HS-5 (cell line): ENCODE data around the gene XPR1.

Source experiments
- DNase-seq: peaks from one replicate; pipeline ENCODE4 v3.0.0-alpha.2; 2012; ENCODE audit warnings: low read depth

XPR1 gene

GRCh38 chr1:180892272-180892671, 260.4 kb downstream of the XPR1 start:
- DNase-seq: no peak

- no peak for DNase-seq
Measured at GRCh38 chr1:180892675-180893074, 260.9 kb downstream of the XPR1 start.

DNA sequence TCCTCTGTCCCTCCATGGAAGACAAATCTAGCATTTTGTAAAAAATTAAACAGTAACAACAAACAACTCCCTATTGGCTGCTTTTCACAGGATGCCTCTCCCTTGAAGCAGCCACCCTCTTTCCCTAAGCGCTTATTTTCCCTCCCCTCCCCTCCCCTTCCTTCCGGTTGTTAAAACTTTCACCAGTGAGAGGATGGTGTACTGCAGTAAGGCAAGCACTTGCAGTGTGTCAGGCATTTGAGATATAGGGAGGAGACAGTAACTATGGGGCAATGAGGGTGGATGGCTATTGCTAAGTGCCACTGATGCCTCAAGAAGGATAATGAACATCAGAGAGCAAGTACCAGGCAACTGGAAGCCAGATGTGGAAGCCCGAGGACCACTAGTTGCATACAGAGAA, 261.8 kb downstream of the XPR1 start:
- DNase-seq: no peak

DNA sequence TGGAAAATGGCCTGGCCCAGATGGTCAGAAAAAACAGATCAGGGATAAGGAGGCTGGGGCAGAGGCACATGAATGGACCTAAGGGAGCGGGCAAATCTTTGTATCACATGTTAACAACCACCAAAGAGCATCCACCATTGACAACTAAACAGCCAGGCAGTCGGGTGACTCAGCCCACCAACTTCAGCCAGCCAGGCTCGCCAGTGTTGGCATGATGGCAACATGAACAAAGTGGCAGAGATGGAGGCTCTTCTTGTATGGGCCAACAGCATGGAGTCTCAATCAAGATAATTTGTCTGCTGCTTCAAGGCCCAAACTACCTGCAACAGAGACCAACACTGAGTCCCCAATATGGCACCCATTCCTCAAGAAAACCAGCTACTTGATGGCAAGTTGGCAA, 264.3 kb downstream of the XPR1 start:
- no peak for DNase-seq

GRCh38 chr1:180898441-180899219, 266.8 kb downstream of the XPR1 start:
- DNase-seq: no peak

GRCh38 chr1:180899262-180899661, 267.4 kb downstream of the XPR1 start:
- DNase-seq: no peak

DNA sequence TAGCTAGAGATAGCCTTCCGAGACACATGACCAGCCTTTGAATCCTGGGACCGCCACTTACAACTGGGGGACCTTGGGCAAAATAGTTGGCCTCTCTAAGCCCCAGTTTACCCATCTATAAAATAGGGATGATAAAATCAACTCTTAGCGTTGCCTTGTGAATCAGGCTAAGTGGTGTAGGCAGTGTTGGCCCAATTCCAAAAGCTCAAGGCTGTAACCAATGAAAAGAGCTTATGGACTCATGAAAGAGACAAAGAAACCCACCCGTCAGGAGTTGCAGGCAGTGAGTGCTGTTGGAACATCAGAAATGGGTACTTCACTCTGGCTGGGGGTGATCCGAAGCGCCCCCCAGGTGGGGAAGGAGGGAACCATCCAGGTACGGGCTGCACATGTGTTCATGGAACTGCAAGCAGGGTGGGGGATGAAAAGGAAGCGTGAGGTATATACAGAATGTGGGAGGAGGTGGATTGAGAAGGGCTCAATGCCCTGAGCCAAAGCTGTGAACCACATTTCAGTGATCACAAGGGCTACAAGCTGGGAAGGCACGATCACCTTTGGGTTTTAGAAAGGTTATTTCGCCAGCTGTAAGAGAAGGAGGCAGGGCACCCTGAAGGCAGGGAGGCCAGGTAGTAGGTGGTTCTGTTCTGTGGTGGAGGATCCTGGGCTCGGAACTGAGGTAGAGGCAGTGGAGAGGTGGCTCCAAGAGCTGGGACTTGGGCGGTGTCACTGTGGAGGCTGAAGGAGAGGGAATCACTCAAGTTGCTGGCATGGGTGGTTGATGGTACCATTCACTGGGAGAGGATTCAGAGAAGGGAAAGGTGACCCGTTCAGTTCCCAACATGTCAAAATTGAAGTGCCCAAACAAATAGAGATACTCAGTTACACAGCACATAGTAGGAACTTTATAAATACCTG, 269.5 kb downstream of the XPR1 start:
- no peak for DNase-seq

- DNase-seq: no peak
Measured at GRCh38 chr1:180902541-180902940, 270.7 kb downstream of the XPR1 start.

GRCh38 chr1:180905927-180906326, 274.1 kb downstream of the XPR1 start:
- no peak for DNase-seq

- no peak for DNase-seq
Measured at GRCh38 chr1:180906511-180906910, 274.7 kb downstream of the XPR1 start.

DNA sequence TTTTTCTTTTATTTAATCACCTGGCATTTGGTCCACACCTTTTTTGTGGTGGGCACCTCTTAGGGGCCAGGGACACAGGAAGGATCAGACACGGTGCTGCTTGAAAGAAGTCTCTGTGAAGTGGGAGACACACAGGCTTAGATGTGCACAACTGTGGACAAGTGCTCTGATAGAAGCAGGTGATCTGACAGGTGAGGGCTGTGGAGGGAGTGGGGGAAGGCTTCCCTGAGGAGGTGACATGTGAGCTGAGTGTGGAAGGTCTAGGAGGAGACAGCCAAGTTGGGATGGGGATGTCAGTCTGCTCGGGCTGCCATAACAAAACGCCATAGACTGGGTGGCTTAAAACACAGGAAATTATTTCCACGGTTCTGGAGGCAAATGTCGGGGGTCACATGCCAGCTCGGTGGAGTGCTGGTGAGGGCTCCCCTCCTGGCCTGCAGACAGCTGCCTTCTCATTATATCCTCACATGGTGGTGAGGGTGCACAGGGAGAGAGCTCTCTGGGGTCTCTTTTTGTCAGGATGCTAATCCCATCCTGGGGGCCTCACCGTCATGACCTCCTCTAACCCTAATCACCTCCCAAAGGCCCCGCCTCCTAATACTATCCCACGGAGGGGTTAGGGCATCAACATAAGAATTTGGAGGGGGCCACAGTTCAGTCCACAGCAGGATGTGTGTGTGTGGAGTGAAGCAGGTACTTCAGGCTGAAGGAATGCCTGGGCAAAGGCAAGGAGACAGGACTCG, 275.7 kb downstream of the XPR1 start:
- no peak for DNase-seq

DNA sequence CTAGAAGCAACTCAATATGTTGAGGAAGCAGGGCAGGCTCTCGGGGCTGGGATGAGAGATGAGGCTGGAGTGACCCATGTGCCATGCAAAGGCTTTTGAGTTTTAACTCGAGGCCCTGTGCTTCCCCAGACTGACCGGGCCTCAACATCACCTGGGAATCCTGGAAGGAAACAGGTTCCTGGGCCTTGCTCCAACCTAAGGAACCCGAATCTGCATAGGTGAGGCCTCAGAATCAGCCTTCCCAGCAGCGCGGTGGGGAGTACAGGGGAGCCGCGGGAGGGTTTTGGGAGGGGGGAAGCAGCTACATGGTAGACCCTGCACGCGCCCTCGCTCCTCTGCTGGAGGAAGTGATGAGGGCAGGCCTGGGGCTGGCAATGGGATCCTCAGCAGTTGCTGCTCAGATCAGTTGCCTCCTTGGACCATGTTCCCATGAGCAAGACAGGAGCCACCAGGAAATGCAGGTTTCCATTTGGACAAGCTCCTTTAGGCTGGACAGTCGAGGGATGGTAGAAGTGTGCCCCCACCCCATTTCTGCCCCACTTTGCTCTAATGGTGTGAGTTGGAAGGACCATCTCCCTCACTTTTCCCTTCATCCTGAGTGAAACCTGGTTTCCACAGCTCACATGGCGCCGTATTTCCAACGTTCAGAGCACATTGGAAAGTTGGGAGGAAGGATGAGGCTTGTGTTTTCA, 276.4 kb downstream of the XPR1 start:
- no peak for DNase-seq

GRCh38 chr1:180909005-180909414, 277.2 kb downstream of the XPR1 start:
- DNase-seq: no peak

- DNase-seq: no peak
Measured at GRCh38 chr1:180909462-180909976, 277.7 kb downstream of the XPR1 start.

DNA sequence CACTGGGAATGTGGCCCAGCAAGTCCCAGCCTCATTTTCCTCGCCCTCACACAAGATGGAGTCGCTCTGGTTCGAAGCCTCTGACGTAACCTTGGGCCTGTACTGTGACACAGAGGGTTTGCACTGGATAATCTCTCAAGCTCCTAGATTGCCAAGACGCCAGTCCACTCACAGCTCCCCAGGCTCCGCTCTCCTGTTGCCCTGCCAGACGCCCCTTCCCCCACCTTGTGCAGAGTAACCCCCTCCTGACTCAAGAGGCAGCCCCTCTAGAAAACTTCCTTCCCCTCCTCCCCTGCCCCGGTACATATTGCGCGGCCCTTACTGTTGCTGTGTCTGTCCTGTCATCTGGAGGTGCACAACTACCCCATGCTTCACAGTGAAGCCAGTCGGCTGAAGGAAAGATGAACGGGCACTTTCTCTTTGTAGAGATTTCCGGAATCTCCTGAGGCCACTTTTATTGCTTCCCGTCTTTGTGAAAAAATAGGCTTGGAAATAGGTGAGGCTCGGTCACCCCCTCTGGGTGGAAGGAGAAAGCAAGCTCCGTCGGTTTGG, 279.9 kb downstream of the XPR1 start:
- DNase-seq: no peak

DNA sequence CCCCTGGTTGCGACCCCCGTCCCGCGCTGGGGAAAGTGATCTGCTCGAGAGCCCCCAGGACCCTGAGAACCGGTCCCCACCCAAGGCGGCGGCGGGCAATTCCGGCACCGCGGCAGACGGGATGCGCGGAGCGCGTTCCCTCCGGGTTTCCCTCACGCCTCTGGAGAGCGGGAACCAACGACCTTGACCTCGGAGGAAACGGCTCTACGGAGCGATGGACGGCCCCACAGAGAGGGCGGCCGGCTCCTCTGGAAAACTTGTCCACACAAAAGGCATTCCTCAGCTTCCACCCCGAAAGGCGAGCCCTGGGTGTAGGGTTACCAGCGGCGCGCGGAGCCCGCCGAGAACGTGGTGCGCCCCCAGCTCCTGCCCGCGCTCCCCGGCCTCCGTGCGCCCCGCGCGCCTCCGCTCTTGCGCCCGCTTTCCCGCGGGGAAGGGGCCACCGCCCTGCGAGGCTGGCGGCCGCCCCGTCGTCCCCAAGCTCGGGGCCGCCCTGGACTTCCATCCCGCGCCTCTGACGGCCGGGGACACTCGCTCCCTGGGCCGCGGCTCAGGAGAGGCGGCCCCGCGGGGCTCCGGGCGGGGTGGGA, 280.5 kb downstream of the XPR1 start:
- no peak for DNase-seq

DNA sequence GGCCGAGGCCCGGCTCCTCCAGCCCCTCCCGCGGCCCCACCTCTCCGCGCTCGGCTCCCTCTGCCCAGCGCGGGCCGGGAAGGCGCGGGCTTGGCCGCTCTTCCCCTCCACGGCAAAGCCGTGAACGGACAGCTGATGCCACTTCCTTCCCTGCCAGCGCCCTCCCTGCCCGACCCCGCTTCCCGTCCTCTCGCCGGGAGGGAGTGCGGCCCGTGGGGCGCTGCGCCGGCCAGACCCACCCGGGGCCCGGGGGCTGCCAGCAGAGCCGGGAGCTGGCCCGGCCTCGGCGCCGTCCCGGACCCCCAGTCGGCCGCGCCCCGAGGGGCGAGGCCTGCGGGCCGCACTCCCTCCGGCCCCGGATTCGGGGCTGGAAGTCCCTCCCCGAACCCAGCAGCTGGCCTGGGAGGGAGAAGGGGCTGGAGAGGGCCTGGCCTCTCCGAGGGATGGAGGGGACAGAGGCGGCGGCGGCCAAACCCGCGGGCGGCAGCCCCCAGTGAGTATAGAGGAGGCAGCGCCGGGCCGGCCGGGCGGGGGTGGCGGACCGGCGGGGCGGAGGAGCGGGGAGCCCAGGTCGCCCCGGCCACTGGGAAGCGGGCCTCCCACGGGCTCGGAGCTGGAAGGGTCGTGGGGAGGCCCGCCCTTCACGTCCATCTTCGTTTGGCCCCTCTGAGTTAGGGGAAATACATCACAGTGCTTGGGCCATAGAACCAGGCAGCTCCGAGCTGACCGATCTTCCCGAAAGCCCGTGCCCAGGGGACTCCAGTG, 281.2 kb downstream of the XPR1 start, which contains the start of gene KIAA1614:
Gene KIAA1614 (plus strand): TSS at position 97 of the 765 bp plus-strand sequence. CDS start 347 bp downstream, at position 444.
- no peak for DNase-seq

DNA sequence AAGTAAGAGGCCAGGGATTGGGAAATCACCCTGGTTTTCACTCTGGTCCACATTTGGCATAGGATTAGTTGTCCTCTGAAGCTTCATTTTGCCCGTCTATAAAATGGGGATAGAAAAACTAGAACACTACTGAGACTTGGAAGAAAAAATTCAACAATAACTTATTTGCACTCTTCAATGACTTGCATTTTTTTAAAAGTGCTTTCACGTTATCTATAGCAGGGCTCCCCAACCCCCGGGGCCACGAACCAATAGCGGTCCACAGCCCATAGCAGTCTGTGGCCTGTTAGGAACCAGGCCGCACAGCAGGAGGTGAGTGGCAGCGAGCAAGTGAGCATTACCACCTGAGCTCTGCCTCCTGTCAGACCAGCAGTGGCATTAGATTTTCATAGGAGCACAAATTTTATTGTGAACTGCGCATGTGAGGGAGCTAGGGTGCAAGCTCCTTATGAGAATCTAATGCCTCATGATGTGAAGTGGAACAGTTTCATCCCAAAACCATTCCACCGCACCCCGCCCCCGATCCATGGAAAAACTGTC, 283.7 kb downstream of the XPR1 start:
- DNase-seq: no peak

- no peak for DNase-seq
Measured at GRCh38 chr1:180916012-180916770, 284.4 kb downstream of the XPR1 start.
